ENCODE measurements around the gene INTS12.

INTS12 gene

DNA sequence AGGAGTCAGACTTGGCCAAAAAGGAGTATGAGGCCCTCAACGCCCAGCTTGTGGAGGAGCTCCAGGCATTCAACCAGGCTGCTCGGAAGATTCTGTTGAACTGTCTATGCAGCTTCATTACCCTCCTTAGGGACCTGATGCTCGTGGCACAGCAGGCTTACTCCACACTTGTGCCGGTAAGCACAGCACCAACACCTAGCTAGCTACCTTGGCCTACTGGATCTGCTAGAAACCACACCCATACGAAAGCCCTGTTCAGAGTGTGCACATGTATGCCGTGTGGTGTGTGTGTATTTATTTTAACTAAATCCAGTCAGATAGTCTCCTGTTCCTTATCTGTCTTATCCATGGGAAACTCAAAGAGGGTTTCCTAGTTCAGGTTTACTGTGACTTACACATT is 49.3 kb downstream of the INTS12 start:
- Mint-ChIP-seq H3K4me1 (no peaks in the 10 kb centered on the region), H3K9me3 (no peaks in the 10 kb centered on the region), H3K36me3 (no peaks in the 10 kb centered on the region), H3K27me3 (peaks cover 3% of the 10 kb centered on the region), H3K4me3 (no peak overlapping the region), H3K27ac (no peak overlapping the region)
- ATAC-seq = no peak

DNA sequence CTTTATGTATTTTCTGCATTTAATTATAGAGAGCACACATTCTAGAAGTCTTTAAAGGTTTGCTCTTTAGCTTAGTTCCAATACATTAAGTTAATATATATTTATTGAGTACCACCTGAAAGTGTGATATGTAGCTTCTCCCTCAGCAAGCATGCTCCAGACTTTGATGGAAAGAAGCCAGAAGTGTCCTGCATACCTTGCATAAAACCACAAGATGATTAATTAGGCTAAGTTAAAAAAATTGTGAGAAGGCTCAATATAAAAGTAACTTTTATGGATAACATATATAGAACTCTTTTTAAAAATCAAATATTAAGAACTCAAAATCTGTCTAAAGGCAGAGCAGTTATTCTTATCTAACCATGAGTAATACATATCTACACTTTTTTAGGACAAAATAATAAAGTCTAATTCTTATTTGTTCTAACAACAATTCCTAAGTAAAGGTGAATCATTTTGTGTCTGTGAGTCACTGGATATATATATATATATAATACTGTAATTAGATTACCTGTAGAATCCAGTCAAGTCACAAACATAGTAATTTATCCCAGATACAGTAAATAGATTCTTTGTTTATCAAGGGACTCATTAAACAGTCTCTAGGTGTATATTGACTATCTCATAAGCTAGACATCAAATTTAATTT is 51.2 kb downstream of the INTS12 start:
- Mint-ChIP-seq H3K27ac (no peak overlapping the region), H3K36me3 (no peaks in the 10 kb centered on the region), H3K9me3 (no peaks in the 10 kb centered on the region), H3K4me3 (no peak overlapping the region), H3K27me3 (no peaks in the 10 kb centered on the region), H3K4me1 (no peaks in the 10 kb centered on the region)
- ATAC-seq = no peak

DNA sequence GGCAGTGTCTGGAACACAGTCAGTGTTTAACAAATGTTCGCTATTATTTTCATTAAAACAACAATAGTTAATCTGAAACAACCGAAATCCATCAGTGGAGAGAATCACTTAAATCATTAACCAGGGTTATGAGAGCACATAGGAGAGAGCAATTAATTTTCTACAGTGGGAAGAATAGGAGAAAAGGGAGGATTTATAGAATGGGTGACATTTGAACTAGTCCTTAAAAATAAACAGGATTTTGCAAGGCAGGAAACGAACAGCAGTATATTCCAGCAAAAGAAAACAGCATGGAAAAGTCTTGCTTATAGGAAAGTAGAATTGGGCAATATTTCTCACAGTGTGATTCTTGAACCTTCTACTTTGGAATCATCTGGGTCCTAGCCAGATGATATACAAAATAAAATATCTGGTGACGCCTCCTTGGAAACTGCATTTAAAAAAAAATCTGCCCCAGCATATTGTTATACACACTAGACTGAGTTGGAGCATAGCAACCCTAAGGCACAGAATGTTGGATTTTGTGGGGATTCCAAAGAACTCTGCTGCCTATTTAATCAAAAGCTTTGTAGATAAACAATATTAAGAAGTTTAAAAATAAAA is 56.1 kb downstream of the INTS12 start:
- Mint-ChIP-seq H3K36me3 (no peaks in the 10 kb centered on the region), H3K4me3 (no peak overlapping the region), H3K27me3 (peaks cover 34% of the 10 kb centered on the region), H3K4me1 (no peaks in the 10 kb centered on the region), H3K9me3 (no peaks in the 10 kb centered on the region), H3K27ac (no peak overlapping the region)
- no peak for ATAC-seq

DNA sequence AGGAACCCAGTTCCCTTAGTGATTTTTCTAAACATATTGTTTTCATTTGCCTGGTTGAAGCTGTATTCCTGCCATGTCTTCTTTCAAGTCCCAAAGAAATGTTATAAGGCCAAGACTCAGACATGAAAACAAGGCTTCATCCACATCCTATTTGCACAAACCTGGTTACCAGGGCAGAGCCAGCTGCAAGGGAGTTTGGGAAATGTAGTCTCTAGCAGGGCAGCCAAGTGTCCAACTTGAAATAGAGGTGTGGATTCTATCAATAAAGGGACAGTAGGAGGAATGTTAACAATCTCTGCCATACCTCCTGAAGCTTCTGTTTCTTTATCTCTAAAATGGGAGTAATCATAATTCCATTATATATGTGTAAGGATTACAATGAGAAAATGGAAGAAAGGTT is 56.6 kb downstream of the INTS12 start:
- H3K4me1 Mint-ChIP-seq = no peaks in the 10 kb centered on the region
- no peaks in the 10 kb centered on the region for H3K36me3 Mint-ChIP-seq
- no peaks in the 10 kb centered on the region for H3K9me3 Mint-ChIP-seq
- no peak for ATAC-seq
- peaks cover 39% of the 10 kb centered on the region for H3K27me3 Mint-ChIP-seq
- no peak overlapping the region for H3K27ac Mint-ChIP-seq
- H3K4me3 Mint-ChIP-seq = no peak overlapping the region

GRCh38 chr4:105650190-105650589 is 58.3 kb downstream of the INTS12 start:
- Mint-ChIP-seq H3K27me3 (peaks cover 40% of the 10 kb centered on the region), H3K4me1 (no peaks in the 10 kb centered on the region), H3K9me3 (no peaks in the 10 kb centered on the region), H3K36me3 (no peaks in the 10 kb centered on the region), H3K4me3 (no peak overlapping the region), H3K27ac (no peak overlapping the region)
- no peak for ATAC-seq

- Mint-ChIP-seq H3K9me3 (no peaks in the 10 kb centered on the region), H3K36me3 (no peaks in the 10 kb centered on the region), H3K4me1 (no peaks in the 10 kb centered on the region), H3K27ac (no peak overlapping the region), H3K27me3 (peaks cover 37% of the 10 kb centered on the region), H3K4me3 (no peak overlapping the region)
- ATAC-seq = no peak
Observed at GRCh38 chr4:105645440-105645839, 63.0 kb downstream of the INTS12 start.

DNA sequence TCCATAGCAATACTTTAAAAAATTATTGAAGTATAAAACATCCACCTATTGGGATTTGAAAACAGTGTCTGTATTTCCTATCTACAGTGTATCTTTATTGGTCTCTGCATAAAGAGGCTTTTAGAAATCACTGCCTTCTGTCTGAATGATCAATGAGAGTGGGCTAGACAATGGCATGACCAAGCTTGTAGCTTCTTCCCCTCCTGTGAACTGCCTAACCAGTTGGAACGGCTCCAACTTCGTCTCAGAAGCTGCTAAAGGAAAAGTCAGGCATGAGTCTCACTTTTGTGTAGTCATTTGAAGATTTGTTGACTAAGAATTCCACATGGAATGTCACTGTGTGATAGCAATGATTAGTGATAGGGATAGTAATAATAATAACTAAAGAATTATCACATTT is 64.2 kb downstream of the INTS12 start:
- peaks cover 25% of the 10 kb centered on the region for H3K27me3 Mint-ChIP-seq
- H3K27ac Mint-ChIP-seq = no peak overlapping the region
- H3K4me1 Mint-ChIP-seq = no peaks in the 10 kb centered on the region
- no peaks in the 10 kb centered on the region for H3K36me3 Mint-ChIP-seq
- H3K9me3 Mint-ChIP-seq = peaks cover 3% of the 10 kb centered on the region
- no peak overlapping the region for H3K4me3 Mint-ChIP-seq
- no peak for ATAC-seq

GRCh38 chr4:105641845-105642244 is 66.6 kb downstream of the INTS12 start:
- Mint-ChIP-seq H3K4me1 (peaks cover 11% of the 10 kb centered on the region), H3K9me3 (peaks cover 3% of the 10 kb centered on the region), H3K36me3 (no peaks in the 10 kb centered on the region), H3K27me3 (peaks cover 1% of the 10 kb centered on the region), H3K4me3 (no peak overlapping the region), H3K27ac (no peak overlapping the region)
- no peak for ATAC-seq

GRCh38 chr4:105637408-105638176 is 70.9 kb downstream of the INTS12 start:
- H3K9me3 Mint-ChIP-seq = peaks cover 3% of the 10 kb centered on the region
- H3K27ac Mint-ChIP-seq = no peak overlapping the region
- H3K27me3 Mint-ChIP-seq = no peaks in the 10 kb centered on the region
- no peaks in the 10 kb centered on the region for H3K36me3 Mint-ChIP-seq
- H3K4me1 Mint-ChIP-seq = peaks cover 22% of the 10 kb centered on the region
- peak; percentile 84 for ATAC-seq
- no peak overlapping the region for H3K4me3 Mint-ChIP-seq

- peaks cover 22% of the 10 kb centered on the region for H3K4me1 Mint-ChIP-seq
Observed at GRCh38 chr4:105634402-105635080, 73.9 kb downstream of the INTS12 start.

DNA sequence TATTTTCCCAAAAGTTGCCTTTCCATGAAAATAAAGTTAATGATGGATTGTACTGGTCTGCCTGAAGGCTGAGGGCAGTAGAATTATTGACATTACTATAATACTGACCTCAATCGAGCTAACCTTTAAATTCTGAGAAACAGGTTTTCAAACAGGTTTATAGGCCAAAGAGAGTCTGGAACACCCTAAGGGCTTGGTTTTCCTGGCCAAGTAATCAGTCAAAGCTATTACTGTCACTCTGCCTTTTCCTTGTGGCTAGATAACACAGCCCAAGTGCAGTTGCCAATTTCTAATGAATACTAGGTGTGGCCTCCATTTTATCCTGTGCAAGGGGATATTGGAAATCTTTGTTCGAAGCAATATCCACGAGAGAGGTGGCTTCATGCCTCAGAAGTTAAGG is 75.2 kb downstream of the INTS12 start:
- H3K9me3 Mint-ChIP-seq = no peaks in the 10 kb centered on the region
- H3K27ac Mint-ChIP-seq = no peak overlapping the region
- no peak overlapping the region for H3K4me3 Mint-ChIP-seq
- no peak for ATAC-seq
- H3K36me3 Mint-ChIP-seq = no peaks in the 10 kb centered on the region
- H3K4me1 Mint-ChIP-seq = peaks cover 22% of the 10 kb centered on the region
- H3K27me3 Mint-ChIP-seq = no peaks in the 10 kb centered on the region

More at GRCh38 chr4:105634402-105635080, 73.9 kb downstream of the INTS12 start:
- ATAC-seq = no peak
- Mint-ChIP-seq H3K27me3 (no peaks in the 10 kb centered on the region), H3K36me3 (no peaks in the 10 kb centered on the region), H3K27ac (no peak overlapping the region), H3K4me3 (no peak overlapping the region), H3K9me3 (no peaks in the 10 kb centered on the region)

Measured in stimulated activated memory B cell treated with anti-CD40 and anti-IgM and Interleukin-4, amounts not matched to agents 10 μg/mL and 1 μg/mL and 100 μg/mL, for 72 hours (primary cell).